Thymus (tissue), 14 donors: ENCODE measurements around the gene PRKRIP1. TPM values are rescaled to one million over a fixed set of nuclear protein-coding genes. Genes with fewer than 3 reads are reported as not detected.
"Not testable (repeated sequence)": the region's sequence is repeated elsewhere in the genome, so short reads cannot be mapped to it uniquely, and the experiment has no call there.

ENCODE experiments used
- DNase-seq, 9 donors: peaks; one replicate each; pipeline ENCODE4 v3.0.0-alpha.2; 2013; ENCODE audit warnings: low spot score in 9 of 9, low read depth in 6 of 9, missing footprints in 1 of 9
- H3K27ac ChIP-seq, 2 donors: one replicate each; pipeline ENCODE4 v1.5.1; 2013; ENCODE audit warnings: control low read depth in 1 of 2, low read depth in 1 of 2, low read length in 1 of 2, mild to moderate bottlenecking in 1 of 2, moderate library complexity in 1 of 2
- H3K27me3 ChIP-seq, 2 donors: one replicate each; pipeline ENCODE4 v1.5.1; 2013; ENCODE audit warnings: low read length in 1 of 2; ENCODE audit not compliant: control insufficient read depth in 2 of 2, insufficient read depth in 1 of 2
- H3K36me3 ChIP-seq, 2 donors: one replicate each; pipeline ENCODE4 v1.5.1; 2013; ENCODE audit warnings: low read length in 1 of 2, mild to moderate bottlenecking in 1 of 2, moderate library complexity in 1 of 2; ENCODE audit not compliant: control insufficient read depth in 2 of 2, insufficient read depth in 2 of 2
- H3K4me1 ChIP-seq, 2 donors: one replicate each; pipeline ENCODE4 v1.5.1; 2013; ENCODE audit warnings: low read length in 2 of 2; ENCODE audit not compliant: control insufficient read depth in 2 of 2, insufficient read depth in 2 of 2
- H3K4me3 ChIP-seq, 2 donors: one replicate each; pipeline ENCODE4 v1.5.1; 2013; ENCODE audit warnings: low read length in 2 of 2, control low read depth in 1 of 2, mild to moderate bottlenecking in 1 of 2
- H3K9me3 ChIP-seq, 2 donors: one replicate each; pipeline ENCODE4 v1.5.1; 2013; ENCODE audit warnings: low read length in 1 of 2, mild to moderate bottlenecking in 1 of 2; ENCODE audit not compliant: control insufficient read depth in 2 of 2, insufficient read depth in 1 of 2
- WGBS: extraction: QIAGEN DNeasy Blood & Tissue Kit; methylation state at CpG from one replicate; pipeline ENCODE4 v1.1.7; 2013; 5-methylcytosine and 5-hydroxymethylcytosine counted together
- long read RNA-seq, 10 donors: transcript quantifications; one replicate each; lab custom pipeline, GENCODE V29; 2026
- polyA plus RNA-seq: library from polyadenylated mRNA; stranded (reverse); fragments of 200-250 nt; gene quantifications from one replicate; pipeline ENCODE4 v1.2.3, GENCODE V29; 2013
- total RNA-seq: library from RNA; stranded (reverse); fragments of 120-200 nt; gene quantifications from one replicate; pipeline ENCODE4 v1.2.4, GENCODE V29; 2013
- donor health status: healthy.

Gene PRKRIP1, protein sequence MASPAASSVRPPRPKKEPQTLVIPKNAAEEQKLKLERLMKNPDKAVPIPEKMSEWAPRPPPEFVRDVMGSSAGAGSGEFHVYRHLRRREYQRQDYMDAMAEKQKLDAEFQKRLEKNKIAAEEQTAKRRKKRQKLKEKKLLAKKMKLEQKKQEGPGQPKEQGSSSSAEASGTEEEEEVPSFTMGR
- total RNA-seq: 19.4 TPM
- 54.4 TPM for polyA plus RNA-seq
- long read RNA-seq, donor 1: 0 reads
- long read RNA-seq, donor 2: 0 reads
- long read RNA-seq, donor 3, transcript PRKRIP1-201 (6 exons, 2,159 nt): major isoform, 12 of 322 reads
- long read RNA-seq, donor 3, partial matches to known transcripts: 115 of 322 reads
- long read RNA-seq, donor 3, other reads (novel, unspliced or antisense): 194 of 322 reads
- long read RNA-seq, donor 4, partial matches to known transcripts: 59 of 207 reads
- long read RNA-seq, donor 4, other reads (novel, unspliced or antisense): 144 of 207 reads
- long read RNA-seq, donor 5, transcript PRKRIP1-201 (6 exons, 2,159 nt): major isoform, 12 of 438 reads
- long read RNA-seq, donor 5, partial matches to known transcripts: 414 of 438 reads
- long read RNA-seq, donor 5, other reads (novel, unspliced or antisense): 12 of 438 reads
- long read RNA-seq, donor 6, transcript PRKRIP1-201 (6 exons, 2,159 nt): major isoform, 10 of 186 reads
- long read RNA-seq, donor 6, partial matches to known transcripts: 45 of 186 reads
- long read RNA-seq, donor 6, other reads (novel, unspliced or antisense): 130 of 186 reads
- long read RNA-seq, donor 7, transcript PRKRIP1-201 (6 exons, 2,159 nt): major isoform, 6 of 6 reads
- long read RNA-seq, donor 7, partial matches to known transcripts: 0 of 6 reads
- long read RNA-seq, donor 7, other reads (novel, unspliced or antisense): 0 of 6 reads
- long read RNA-seq, donor 8, partial matches to known transcripts: 71 of 71 reads
- long read RNA-seq, donor 8, other reads (novel, unspliced or antisense): 0 of 71 reads
- long read RNA-seq, donor 9, transcript PRKRIP1-201 (6 exons, 2,159 nt): major isoform, 6 of 154 reads
- long read RNA-seq, donor 9, partial matches to known transcripts: 44 of 154 reads
- long read RNA-seq, donor 9, other reads (novel, unspliced or antisense): 102 of 154 reads
- long read RNA-seq, donor 10, partial matches to known transcripts: 143 of 148 reads
- long read RNA-seq, donor 10, other reads (novel, unspliced or antisense): 0 of 148 reads

DNA sequence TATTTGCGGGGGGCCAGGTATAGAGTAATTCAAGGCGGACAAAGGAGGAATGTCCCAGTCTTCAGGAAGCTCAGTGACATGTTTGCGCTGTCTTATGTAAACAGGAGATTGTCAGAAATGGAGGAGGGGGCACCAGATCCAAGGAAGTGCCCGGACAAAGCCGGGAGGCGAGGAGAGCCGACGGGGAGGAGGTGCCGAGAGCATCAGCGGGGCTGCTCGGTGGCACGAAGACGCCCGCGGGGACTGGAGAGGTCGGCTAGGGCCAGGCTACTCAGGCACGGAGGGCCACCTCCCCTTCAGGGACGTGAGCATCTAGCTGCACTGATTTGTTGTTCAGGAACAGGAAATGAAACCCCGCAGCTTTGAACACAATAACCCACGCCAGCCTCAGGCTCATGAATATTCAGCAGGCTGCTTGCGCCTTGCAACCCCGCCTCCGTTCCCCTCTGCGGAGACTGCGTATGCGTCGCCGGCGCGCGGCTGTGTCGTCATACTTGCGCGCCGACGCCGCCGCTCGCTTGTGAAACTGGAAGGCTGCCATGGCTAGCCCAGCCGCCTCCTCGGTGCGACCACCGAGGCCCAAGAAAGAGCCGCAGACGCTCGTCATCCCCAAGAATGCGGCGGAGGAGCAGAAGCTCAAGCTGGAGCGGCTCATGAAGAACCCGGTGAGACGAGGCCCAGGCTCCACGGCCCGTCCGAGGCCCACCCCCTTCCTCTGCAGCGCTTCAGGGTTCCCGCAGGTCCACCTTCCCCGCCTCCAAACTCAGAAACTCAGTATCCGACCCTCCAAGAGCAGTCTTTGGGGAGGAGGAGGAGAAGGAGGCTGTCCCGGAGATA, at the start of gene PRKRIP1:
Gene PRKRIP1, plus strand, starts transcription at position 491 of the 837 bp plus-strand sequence. Its CDS starts 49 bp downstream, at position 540.
- Histone ChIP-seq H3K36me3 (peaks cover 22 to 37% of the 10 kb centered on the region in 2 donors), H3K4me3 (peak within 1 kb of the TSS; percentile 73 to 88), H3K9me3 (no peaks in the 10 kb centered on the region), H3K4me1 (peaks cover 9 to 16% of the 10 kb centered on the region in 2 donors), H3K27me3 (no peaks in the 10 kb centered on the region), H3K27ac (peak within 1 kb of the TSS; percentile 73 to 88)
- DNase-seq: peak; percentile 68 to 94 (median 84)
- WGBS: under 1% methylated on average over 57 of the region's 59 CpGs

DNA sequence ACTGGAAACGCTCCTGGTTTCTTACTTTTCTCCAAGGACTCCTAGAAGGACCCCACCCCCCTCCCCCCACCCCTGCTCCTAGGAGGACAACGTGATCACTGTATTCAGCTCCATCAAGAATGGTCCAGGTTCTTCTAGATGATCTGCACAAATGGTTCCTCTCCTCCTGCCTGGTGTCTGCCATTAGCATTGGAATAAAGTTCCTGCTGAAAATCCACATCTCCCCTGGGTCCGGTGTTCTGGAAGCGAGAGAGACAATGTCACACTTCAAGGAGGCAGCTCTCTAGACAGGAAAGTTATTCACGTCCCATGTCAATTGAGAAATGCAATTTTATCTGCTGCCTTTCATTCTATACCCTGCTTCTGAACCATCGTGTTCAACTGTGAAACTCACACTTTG, 49.2 kb upstream of the PRKRIP1 start:
- not testable (repeated sequence) for H3K27me3 ChIP-seq, H3K27ac ChIP-seq, H3K4me1 ChIP-seq, H3K9me3 ChIP-seq, H3K4me3 ChIP-seq, H3K36me3 ChIP-seq, DNase-seq
- 94% methylated on average over 2 of the region's 6 CpGs for WGBS

DNA sequence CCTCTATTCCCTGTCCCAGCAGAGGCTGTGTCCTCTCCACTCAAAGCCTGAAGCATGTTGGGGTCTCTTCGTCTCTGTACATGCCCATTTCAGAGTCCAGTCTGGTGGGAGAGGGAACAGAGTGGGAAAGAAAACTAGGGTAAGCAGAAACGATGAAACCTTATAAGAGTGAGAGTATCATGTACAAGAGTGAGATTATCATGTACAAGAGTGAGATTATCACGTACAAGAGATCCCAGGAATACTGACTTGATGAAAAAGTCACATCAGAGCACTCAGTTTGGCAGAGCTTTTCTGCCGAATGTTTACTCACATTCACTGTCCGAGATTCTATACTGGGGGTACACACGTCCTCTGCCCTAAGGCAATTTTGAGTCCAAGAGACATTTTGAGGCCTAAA, 39.8 kb upstream of the PRKRIP1 start, which contains the start of gene SPDYE6:
Gene SPDYE6, minus strand, starts transcription at position 101 of the 400 bp plus-strand sequence. CDS start 421 bp downstream, outside the sequence.
- not testable (repeated sequence) for H3K4me1 ChIP-seq, H3K9me3 ChIP-seq

DNA sequence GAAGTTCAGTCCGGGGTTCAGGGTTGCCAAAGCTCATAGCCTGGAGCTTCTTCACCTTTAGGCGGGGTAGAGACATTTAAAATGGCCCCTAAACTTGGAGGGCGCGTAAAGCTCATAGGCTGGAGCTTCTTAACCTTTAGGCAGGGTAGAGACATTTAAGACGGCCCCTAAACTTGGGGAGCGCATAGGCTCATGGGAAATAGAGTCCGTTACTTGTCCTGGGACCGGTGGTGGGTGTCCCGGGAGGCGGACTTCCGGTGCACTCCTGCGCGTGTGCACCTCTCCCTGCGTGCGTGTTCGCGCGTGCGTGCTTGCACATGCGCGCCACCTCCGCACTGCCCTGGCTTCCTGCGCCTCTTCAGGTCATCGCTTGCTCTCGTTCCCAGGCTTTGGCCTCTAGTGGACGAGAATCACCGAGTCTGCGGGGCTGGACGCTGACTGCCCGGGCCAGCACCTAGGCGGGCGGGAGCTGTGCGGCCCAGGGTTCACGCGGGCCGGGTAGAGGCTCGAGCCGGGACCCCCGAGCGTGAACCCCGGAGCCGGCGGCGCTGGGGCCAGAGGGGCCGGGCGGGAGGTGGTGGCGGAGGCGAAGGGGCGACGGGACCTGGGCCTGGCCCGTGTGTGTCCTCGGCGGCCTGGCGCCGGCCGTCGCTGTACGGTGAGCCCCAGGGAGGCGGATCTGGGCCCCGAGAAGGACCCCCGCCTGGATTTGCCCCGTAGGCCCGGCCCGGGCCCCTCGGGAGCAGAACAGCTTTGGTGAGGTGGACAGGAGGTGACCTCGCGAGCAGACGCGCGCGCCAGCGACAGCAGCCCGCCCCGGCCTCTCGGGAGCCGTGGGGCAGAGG, 32.4 kb upstream of the PRKRIP1 start:
- H3K4me3 ChIP-seq: peak overlapping the region; percentile 58 to 63
- not testable (repeated sequence) for H3K4me1 ChIP-seq, H3K36me3 ChIP-seq, H3K27me3 ChIP-seq, H3K9me3 ChIP-seq
- WGBS: under 1% methylated on average over 76 of the region's 76 CpGs
- H3K27ac ChIP-seq: peak overlapping the region in 1 of 2 donors; percentile 3
- peak; percentile 85 to 98 (median 95) for DNase-seq

More for the DNA sequence above, 39.8 kb upstream of the PRKRIP1 start, which contains the start of gene SPDYE6:
- not testable (repeated sequence) for DNase-seq, H3K27ac ChIP-seq, H3K36me3 ChIP-seq, H3K27me3 ChIP-seq, H3K4me3 ChIP-seq
- no CpG with 5 or more reads among the region's 6 CpGs for WGBS

DNA sequence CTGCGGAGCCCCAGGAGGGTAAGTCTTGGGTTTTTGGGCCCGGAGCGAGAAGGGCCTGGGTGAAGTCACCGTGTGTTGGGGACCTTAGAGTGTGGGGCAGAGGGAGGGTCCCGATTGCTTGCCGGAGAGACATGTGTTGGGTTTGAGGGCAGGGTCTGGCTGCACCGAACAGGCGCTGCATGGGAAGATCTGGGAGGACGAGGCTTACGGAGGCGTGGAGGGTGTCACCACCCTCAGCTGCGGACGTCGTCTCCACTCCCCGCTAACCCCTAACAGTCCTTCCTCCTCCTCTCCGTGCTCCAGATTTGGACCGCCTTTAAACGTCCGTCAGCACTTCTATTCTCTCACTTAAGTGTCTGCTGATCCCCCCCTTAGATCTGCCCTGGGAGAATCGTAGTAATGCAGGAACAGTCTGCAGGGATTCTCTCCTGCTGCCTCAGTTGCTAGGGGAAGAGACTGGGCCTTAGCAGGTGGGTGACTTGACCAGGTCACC, 31.7 kb upstream of the PRKRIP1 start:
- not testable (repeated sequence) for H3K9me3 ChIP-seq, DNase-seq, H3K27me3 ChIP-seq, H3K27ac ChIP-seq, H3K36me3 ChIP-seq, H3K4me1 ChIP-seq
- peak overlapping the region; percentile 58 to 63 for H3K4me3 ChIP-seq
- WGBS: 1% methylated on average over 19 of the region's 20 CpGs

DNA sequence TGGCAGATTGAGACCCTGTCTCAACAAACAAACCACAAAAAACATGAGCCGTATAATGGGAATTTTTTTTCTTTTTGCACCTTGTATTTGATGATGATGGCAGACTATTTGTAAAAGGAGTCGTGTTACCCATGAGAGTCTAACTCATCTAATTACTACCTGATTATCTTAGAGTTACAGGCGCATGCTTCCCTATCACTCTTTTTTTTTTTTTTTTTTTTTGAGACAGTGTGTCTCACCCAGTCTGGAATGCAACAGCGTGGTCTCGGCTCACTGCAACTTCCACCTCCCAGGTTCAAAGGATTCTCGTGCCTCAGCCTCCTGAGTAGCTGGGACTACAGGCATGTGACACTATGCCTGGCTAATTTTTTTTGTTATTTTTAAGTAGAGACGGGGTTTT, 30.8 kb upstream of the PRKRIP1 start:
- H3K4me3 ChIP-seq, H3K4me1 ChIP-seq, H3K27ac ChIP-seq, H3K27me3 ChIP-seq, H3K36me3 ChIP-seq, DNase-seq, H3K9me3 ChIP-seq: not testable (repeated sequence)
- 90% methylated on average over 7 of the region's 7 CpGs for WGBS

DNA sequence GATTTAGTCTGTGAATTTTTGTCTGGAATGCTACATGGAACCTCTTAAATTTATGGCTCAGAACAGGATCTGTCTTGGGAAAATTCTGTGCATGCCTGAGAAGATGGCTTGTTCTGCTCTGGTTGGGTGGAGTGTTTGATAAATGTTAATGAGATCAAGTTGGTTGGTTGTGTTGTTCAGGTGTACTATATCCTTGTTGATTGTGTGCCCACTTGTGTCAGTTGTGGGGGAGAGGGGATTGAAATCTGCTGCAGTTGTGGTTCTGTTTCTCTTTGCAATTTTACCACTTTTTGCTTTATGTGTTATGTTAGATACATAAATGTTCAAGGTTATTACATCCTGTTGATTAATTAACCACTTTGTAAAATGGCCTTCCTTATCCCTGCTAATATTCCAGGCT, 26.1 kb upstream of the PRKRIP1 start:
- not testable (repeated sequence) for H3K36me3 ChIP-seq, H3K9me3 ChIP-seq, H3K27ac ChIP-seq, H3K4me1 ChIP-seq, DNase-seq, H3K4me3 ChIP-seq, H3K27me3 ChIP-seq
